ENCODE results near the gene LAP3. TPM values are rescaled to one million over a fixed set of nuclear protein-coding genes. Genes with fewer than 3 reads are reported as not detected.

Gene LAP3
- total RNA-seq, 1 donor from 2014 or later, result 268 TPM

Other genes starting within 250 kb of the LAP3 start
- gene QDPR, start 65.1 kb upstream of the LAP3 start, total RNA-seq, result 10.0 and 23.7 TPM in 2 replicates
- not detected in 2 replicates for gene CLRN2, start 62.0 kb upstream of the LAP3 start, total RNA-seq
- 6.0 and 9.3 TPM in 2 replicates for gene MED28, start 37.4 kb downstream of the LAP3 start, total RNA-seq
- gene FAM184B, start 204.4 kb downstream of the LAP3 start, total RNA-seq, result not detected in 2 replicates
- 12.1 and 26.0 TPM in 2 replicates for gene DCAF16, start 233.6 kb downstream of the LAP3 start, total RNA-seq
- gene NCAPG, start 233.8 kb downstream of the LAP3 start, total RNA-seq, result 7.3 and 10.0 TPM in 2 replicates